ENCODE measurements around the gene KCNK2. TPM values are rescaled to one million over a fixed set of nuclear protein-coding genes. Genes with fewer than 3 reads are reported as not detected.

Gene KCNK2
- total RNA-seq, 1 experiment from 2014 or later = 0.44 TPM

GRCh38 chr1:215079456-215079855 lies 3.1 kb upstream of the KCNK2 start:
- Histone ChIP-seq H3K79me2 (ENCODE audit: insufficient read depth, low read length) (no peaks in the 10 kb centered on the region), H3K27me3 (ENCODE audit: insufficient read depth, low read length) (peaks cover 42% of the 10 kb centered on the region), H3K79me1 (ENCODE audit: insufficient read depth, low read depth, low read length, poor library complexity, severe bottlenecking) (no peaks in the 10 kb centered on the region), H2BK12ac (ENCODE audit: insufficient read length, low read depth, low read length) (no peak overlapping the region), H2BK15ac (ENCODE audit: low read depth, low read length) (no peak overlapping the region), H4K20me1 (ENCODE audit: control insufficient read depth, insufficient read depth, insufficient read length) (peaks cover 3% of the 10 kb centered on the region), H4K8ac (replicated peaks; ENCODE audit: insufficient read length, low read depth, low read length) (no peak overlapping the region), H3K4ac (ENCODE audit: low read depth, low read length) (no peak overlapping the region), H3T11ph (ENCODE audit: low read length) (no peak overlapping the region), H3K4me2 (ENCODE audit: insufficient read depth, insufficient read length, low read length) (no peak overlapping the region), H2AFZ (ENCODE audit: low read length) (no peak overlapping the region), H3K14ac (ENCODE audit: insufficient read depth, low read length) (no peak overlapping the region), H3K4me1 (ENCODE audit: insufficient read depth, low read length) (no peaks in the 10 kb centered on the region), H2AK5ac (ENCODE audit: insufficient read length, low read length) (no peak overlapping the region), H2BK5ac (ENCODE audit: insufficient read length, low read length) (no peak overlapping the region), H3K9me3 (ENCODE audit: control insufficient read depth, low read depth, low read length) (no peaks in the 10 kb centered on the region), H2BK20ac (ENCODE audit: low read depth, low read length, poor library complexity, severe bottlenecking) (no peak overlapping the region), H3K9ac (ENCODE audit: extremely low read depth, insufficient read length, low read length) (no peak overlapping the region), H4K5ac (ENCODE audit: insufficient read length, low read depth, low read length) (no peak overlapping the region), H3K18ac (ENCODE audit: insufficient read length, low read depth, low read length) (no peak overlapping the region), H3K23me2 (ENCODE audit: insufficient read length, low read depth, low read length, poor library complexity, severe bottlenecking) (peaks cover 18% of the 10 kb centered on the region), H3K23ac (ENCODE audit: insufficient read length, low read depth, low read length) (no peak overlapping the region), H4K91ac (ENCODE audit: insufficient read length, low read depth, low read length) (no peak overlapping the region), H3K27ac (ENCODE audit: insufficient read length, low read depth, low read length) (no peak overlapping the region), H3K56ac (ENCODE audit: insufficient read length, low read depth, low read length) (no peak overlapping the region), H2BK120ac (ENCODE audit: low read depth, low read length, poor library complexity, severe bottlenecking) (no peak overlapping the region)
- peaks cover 86% of the 10 kb centered on the region for H3K27me3 Mint-ChIP-seq (ENCODE audit: low read depth)
- no peak for TF ChIP-seq CTCF (conservative IDR thresholded peaks at IDR 0.05)
- peaks cover 15 to 22% of the 10 kb centered on the region in 2 experiments for H3K4me1 Mint-ChIP-seq
- H3K27ac Mint-ChIP-seq = no peak overlapping the region
- H3K36me3 Mint-ChIP-seq (ENCODE audit: insufficient read depth in 1 of 3, low read depth in 3 of 3) = no peaks in the 10 kb centered on the region
- H3K9me3 Mint-ChIP-seq = no peaks in the 10 kb centered on the region; a peak in 1 of 5 replicates
- no peak overlapping the region for H3K4me3 Mint-ChIP-seq
- DNase-seq = no peak
- no CpG with 5 or more reads among the region's 2 CpGs for WGBS (ENCODE audit: extremely low coverage, insufficient read length, low lambda C conversion rate)
